Measurements from ENCODE around the gene TRIL. TPM values are rescaled to one million over a fixed set of nuclear protein-coding genes. Genes with fewer than 3 reads are reported as not detected.

Gene TRIL
- total RNA-seq, 2 experiments from 2014 or later, result not detected

GRCh38 chr7:28908775-28909174 lies 49.4 kb downstream of the TRIL start:
- Histone ChIP-seq H3K9me2 (ENCODE audit: insufficient read depth, low read length) (no peaks in the 10 kb centered on the region), H3K9me3 (ENCODE audit: low read length) (no peaks in the 10 kb centered on the region), H3K79me2 (ENCODE audit: insufficient read depth, low read depth, low read length) (no peaks in the 10 kb centered on the region), H3K36me3 (ENCODE audit: insufficient read depth, low read length) (no peaks in the 10 kb centered on the region), H2AFZ (ENCODE audit: low read length) (no peak overlapping the region), H3K27ac (ENCODE audit: low read depth, low read length, poor library complexity, severe bottlenecking) (no peak overlapping the region), H4K20me1 (ENCODE audit: insufficient read depth, low read length) (no peaks in the 10 kb centered on the region), H3K4me2 (ENCODE audit: low read length) (no peak overlapping the region), H3K4me3 (ENCODE audit: low read depth, low read length, poor library complexity, severe bottlenecking) (no peak overlapping the region), H3K4me1 (ENCODE audit: insufficient read depth, low read length, poor library complexity, severe bottlenecking) (no peaks in the 10 kb centered on the region)
- POLR2A ChIA-PET, result no interaction called here
- intact Hi-C loops (cut with micrococcal nuclease; ENCODE audit: unreplicated experiment), result no loop called here
- DNase-seq (ENCODE audit: low spot score), result no peak
- CTCF ChIA-PET (ENCODE audit: unreplicated experiment), result no interaction called here
- TF ChIP-seq CTCF (conservative IDR thresholded peaks at IDR 0.05; ENCODE audit: low read length), result no peak
- no peak for TF ChIP-seq EZH2phosphoT487 (IDR thresholded peaks at IDR 0.05; ENCODE audit: borderline replicate concordance, low read depth, low read length)
- BruUV-seq (replicated peaks), result no TSS peak

GRCh38 chr7:28905464-28905863 lies 52.7 kb downstream of the TRIL start:
- Histone ChIP-seq H3K36me3 (ENCODE audit: insufficient read depth, low read length) (no peaks in the 10 kb centered on the region), H3K9me3 (ENCODE audit: low read length) (no peaks in the 10 kb centered on the region), H3K9me2 (ENCODE audit: insufficient read depth, low read length) (no peaks in the 10 kb centered on the region), H3K27ac (ENCODE audit: low read depth, low read length, poor library complexity, severe bottlenecking) (no peak overlapping the region), H2AFZ (ENCODE audit: low read length) (no peak overlapping the region), H3K4me3 (ENCODE audit: low read depth, low read length, poor library complexity, severe bottlenecking) (no peak overlapping the region), H4K20me1 (ENCODE audit: insufficient read depth, low read length) (no peaks in the 10 kb centered on the region), H3K79me2 (ENCODE audit: insufficient read depth, low read depth, low read length) (no peaks in the 10 kb centered on the region), H3K4me1 (ENCODE audit: insufficient read depth, low read length, poor library complexity, severe bottlenecking) (no peaks in the 10 kb centered on the region), H3K4me2 (ENCODE audit: low read length) (no peak overlapping the region)
- intact Hi-C loops (cut with micrococcal nuclease; ENCODE audit: unreplicated experiment), result no loop called here
- BruUV-seq (replicated peaks), result no TSS peak
- no peak for TF ChIP-seq CTCF (conservative IDR thresholded peaks at IDR 0.05; ENCODE audit: low read length)
- TF ChIP-seq EZH2phosphoT487 (IDR thresholded peaks at IDR 0.05; ENCODE audit: borderline replicate concordance, low read depth, low read length), result no peak
- ChIA-PET POLR2A (interaction anchor here (0.5 kb wide), 1 partner anchor 210 kb away, joined by 3 read pairs; no protein-coding TSS in a partner anchor), CTCF (ENCODE audit: unreplicated experiment) (no interaction called here)
- no peak for DNase-seq (ENCODE audit: low spot score)

- H3K9me3 ChIP-seq (ENCODE audit: low read length), result no peaks in the 10 kb centered on the region
- BruUV-seq (replicated peaks), result no TSS peak
- H4K20me1 ChIP-seq (ENCODE audit: insufficient read depth, low read length), result no peaks in the 10 kb centered on the region
- ChIA-PET POLR2A (no interaction called here), CTCF (ENCODE audit: unreplicated experiment) (no interaction called here)
- no peak for DNase-seq (ENCODE audit: low spot score)
- H3K79me2 ChIP-seq (ENCODE audit: insufficient read depth, low read depth, low read length), result no peaks in the 10 kb centered on the region
- no peak overlapping the region for H2AFZ ChIP-seq (ENCODE audit: low read length)
- H3K4me1 ChIP-seq (ENCODE audit: insufficient read depth, low read length, poor library complexity, severe bottlenecking), result no peaks in the 10 kb centered on the region
- no peak overlapping the region for H3K4me2 ChIP-seq (ENCODE audit: low read length)
- TF ChIP-seq CTCF (conservative IDR thresholded peaks at IDR 0.05; ENCODE audit: low read length), result no peak
- TF ChIP-seq EZH2phosphoT487 (IDR thresholded peaks at IDR 0.05; ENCODE audit: borderline replicate concordance, low read depth, low read length), result no peak
- intact Hi-C loops (cut with micrococcal nuclease; ENCODE audit: unreplicated experiment), result no loop called here
- no peaks in the 10 kb centered on the region for H3K9me2 ChIP-seq (ENCODE audit: insufficient read depth, low read length)
- H3K4me3 ChIP-seq (ENCODE audit: low read depth, low read length, poor library complexity, severe bottlenecking), result no peak overlapping the region
- H3K36me3 ChIP-seq (ENCODE audit: insufficient read depth, low read length), result no peaks in the 10 kb centered on the region
- H3K27ac ChIP-seq (ENCODE audit: low read depth, low read length, poor library complexity, severe bottlenecking), result no peak overlapping the region
These were observed 53.5 kb downstream of the TRIL start for GRCh38 chr7:28904578-28905048.
